ENCODE data around the gene POU6F2.

GRCh38 chr7:39035156-39035555, 57.4 kb downstream of the POU6F2 start:
- no peak for TF ChIP-seq CTCF (IDR thresholded peaks at IDR 0.05)
- no peak for TF ChIP-seq POLR2AphosphoS5 (IDR thresholded peaks at IDR 0.05)
